Hepatocyte (in vitro differentiated cells): ENCODE measurements around the gene ERFE. TPM values are rescaled to one million over a fixed set of nuclear protein-coding genes. Genes with fewer than 3 reads are reported as not detected.

Experiments used
- DNase-seq: peaks from one replicate; pipeline ENCODE4 v3.0.0-alpha.2; 2016; ENCODE audit warnings: low spot score
- H2AFZ ChIP-seq: fragments of 200-600 bp; sonication (generic); 2 replicates; pipeline ENCODE4 v1.6.0; 2016; ENCODE audit warnings: antibody characterized with exemption, mild to moderate bottlenecking
- H3K27ac ChIP-seq: fragments of 200-600 bp; sonication (generic); 2 replicates; pipeline ENCODE4 v1.5.1; 2016; ENCODE audit warnings: mild to moderate bottlenecking
- H3K27me3 ChIP-seq: fragments of 200-600 bp; sonication (generic); 2 replicates; pipeline ENCODE4 v1.6.1; 2016
- H3K36me3 ChIP-seq: fragments of 200-600 bp; sonication (generic); replicated peaks from 2 replicates; pipeline ENCODE4 v1.5.1; 2016; ENCODE audit warnings: low read depth; ENCODE audit not compliant: insufficient read depth
- H3K4me1 ChIP-seq: fragments of 200-600 bp; sonication (generic); 2 replicates; pipeline ENCODE4 v1.5.1; 2016; ENCODE audit warnings: mild to moderate bottlenecking, moderate library complexity; ENCODE audit not compliant: insufficient read depth
- H3K4me2 ChIP-seq: fragments of 200-600 bp; sonication (generic); 2 replicates; pipeline ENCODE4 v1.6.0; 2016
- H3K4me3 ChIP-seq: fragments of 200-600 bp; sonication (generic); 2 replicates; pipeline ENCODE4 v1.5.1; 2016; ENCODE audit warnings: mild to moderate bottlenecking
- H3K79me2 ChIP-seq: fragments of 200-600 bp; sonication (generic); 2 replicates; pipeline ENCODE4 v1.6.0; 2017; ENCODE audit warnings: mild to moderate bottlenecking
- H3K9me2 ChIP-seq: fragments of 200-600 bp; sonication (generic); replicated peaks from 2 replicates; pipeline ENCODE4 v1.6.0; 2017; ENCODE audit warnings: mild to moderate bottlenecking; ENCODE audit not compliant: insufficient read depth
- H3K9me3 ChIP-seq: fragments of 200-600 bp; sonication (generic); 2 replicates; pipeline ENCODE4 v1.5.1; 2016; ENCODE audit warnings: low read depth, mild to moderate bottlenecking
- H4K20me1 ChIP-seq: fragments of 200-600 bp; sonication (generic); 2 replicates; pipeline ENCODE4 v1.6.0; 2016; ENCODE audit warnings: mild to moderate bottlenecking; ENCODE audit not compliant: insufficient read depth, poor library complexity, severe bottlenecking
- CTCF ChIP-seq: fragments of 200-600 bp; sonication (generic); IDR thresholded peaks from 2 replicates; pipeline ENCODE4 v1.5.1; 2016; ENCODE audit warnings: antibody characterized with exemption, mild to moderate bottlenecking; ENCODE audit not compliant: poor library complexity
- EZH2 ChIP-seq: fragments of 200-600 bp; sonication (generic); IDR thresholded peaks from 2 replicates; pipeline ENCODE4 v1.6.1; 2016; ENCODE audit warnings: antibody characterized with exemption, mild to moderate bottlenecking, borderline replicate concordance
- EZH2phosphoT487 ChIP-seq: fragments of 200-600 bp; sonication (generic); IDR thresholded peaks from one replicate; pipeline ENCODE4 v1.6.1; 2018; ENCODE audit warnings: antibody characterized with exemption, mild to moderate bottlenecking, low read depth, moderate library complexity; ENCODE audit not compliant: unreplicated experiment, severe bottlenecking
- WGBS: methylation state at CpG from one replicate; pipeline ENCODE4 v1.1.6; 2016; ENCODE audit warnings: low lambda C conversion rate; ENCODE audit errors: missing lambda C conversion rate; 5-methylcytosine and 5-hydroxymethylcytosine counted together
- polyA plus RNA-seq: library from polyadenylated mRNA; unstranded; fragments of >200 nt; fragmentation: Nextera tagmentation; extraction: Ambion mirVana; gene quantifications from 2 replicates; pipeline ENCODE4 v1.2.1, GENCODE V29; 2016
- total RNA-seq: library from RNA; depleted of rRNA; stranded (reverse); fragments of >200 nt; gene quantifications from 2 replicates; pipeline ENCODE4 v1.2.3, GENCODE V29; 2014

ERFE gene
- total and polyA plus RNA-seq, 2 experiments from 2014 or later: 0.27 to 0.30 TPM

- no peak for TF ChIP-seq EZH2
- no peak for TF ChIP-seq EZH2phosphoT487
- TF ChIP-seq CTCF: no peak
- Histone ChIP-seq H3K27ac (no peak overlapping the region), H3K4me2 (no peak overlapping the region), H2AFZ (no peak overlapping the region), H3K4me1 (peaks cover 4% of the 10 kb centered on the region), H3K4me3 (no peak overlapping the region), H4K20me1 (no peaks in the 10 kb centered on the region), H3K9me3 (no peaks in the 10 kb centered on the region), H3K36me3 (no peaks in the 10 kb centered on the region), H3K9me2 (no peaks in the 10 kb centered on the region), H3K79me2 (no peaks in the 10 kb centered on the region), H3K27me3 (no peaks in the 10 kb centered on the region)
- no peak for DNase-seq
- WGBS: 84% methylated on average over 15 of the region's 15 CpGs
These were observed 23.1 kb upstream of the ERFE start for GRCh38 chr2:238135601-238136150.

GRCh38 chr2:238136820-238137537, 21.8 kb upstream of the ERFE start:
- Histone ChIP-seq H4K20me1 (no peaks in the 10 kb centered on the region), H2AFZ (no peak overlapping the region), H3K79me2 (no peaks in the 10 kb centered on the region), H3K36me3 (no peaks in the 10 kb centered on the region), H3K4me1 (peaks cover 12% of the 10 kb centered on the region), H3K27ac (no peak overlapping the region), H3K9me3 (no peaks in the 10 kb centered on the region), H3K4me2 (no peak overlapping the region), H3K27me3 (no peaks in the 10 kb centered on the region), H3K4me3 (no peak overlapping the region), H3K9me2 (no peaks in the 10 kb centered on the region)
- 77% methylated on average over 14 of the region's 14 CpGs for WGBS
- no peak for DNase-seq
- TF ChIP-seq CTCF (no peak), EZH2 (no peak), EZH2phosphoT487 (no peak)

GRCh38 chr2:238137885-238138284, 20.9 kb upstream of the ERFE start:
- H3K36me3 ChIP-seq: no peaks in the 10 kb centered on the region
- no peaks in the 10 kb centered on the region for H3K9me3 ChIP-seq
- no peak overlapping the region for H3K4me2 ChIP-seq
- no peak overlapping the region for H3K27ac ChIP-seq
- H3K9me2 ChIP-seq: no peaks in the 10 kb centered on the region
- H3K27me3 ChIP-seq: no peaks in the 10 kb centered on the region
- WGBS: 95% methylated on average over 13 of the region's 13 CpGs
- no peak overlapping the region for H2AFZ ChIP-seq
- no peaks in the 10 kb centered on the region for H4K20me1 ChIP-seq
- H3K4me1 ChIP-seq: peaks cover 18% of the 10 kb centered on the region
- no peak overlapping the region for H3K4me3 ChIP-seq
- no peaks in the 10 kb centered on the region for H3K79me2 ChIP-seq
- DNase-seq: no peak
- TF ChIP-seq EZH2phosphoT487: no peak
- TF ChIP-seq EZH2: no peak
- TF ChIP-seq CTCF: no peak
